ENCODE data around the gene BDKRB2.
"Not testable (repeated sequence)": the region's sequence is repeated elsewhere in the genome, so short reads cannot be mapped to it uniquely, and the experiment has no call there.

BDKRB2 gene

DNA sequence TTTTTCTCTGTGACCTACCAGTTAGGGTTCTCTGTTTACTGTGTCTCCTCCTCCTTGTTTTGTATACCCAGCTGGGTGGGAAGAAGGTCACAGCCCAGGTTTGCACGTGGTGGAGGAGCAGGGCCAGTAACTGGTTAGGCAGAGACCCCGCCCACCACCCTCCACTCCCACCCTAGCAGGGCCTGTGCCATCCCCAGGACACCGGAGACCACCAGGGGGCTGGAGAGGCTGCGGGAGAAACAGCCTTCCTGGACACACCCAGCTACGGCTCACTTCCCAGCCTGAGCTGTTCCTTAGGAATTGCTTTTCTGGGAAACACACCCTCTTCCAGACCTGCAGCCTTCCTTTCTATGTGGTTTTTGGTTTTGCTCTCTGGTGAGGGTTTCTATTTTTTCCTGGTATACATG, 21.1 kb downstream of the BDKRB2 start:
- no peak for DNase-seq

DNA sequence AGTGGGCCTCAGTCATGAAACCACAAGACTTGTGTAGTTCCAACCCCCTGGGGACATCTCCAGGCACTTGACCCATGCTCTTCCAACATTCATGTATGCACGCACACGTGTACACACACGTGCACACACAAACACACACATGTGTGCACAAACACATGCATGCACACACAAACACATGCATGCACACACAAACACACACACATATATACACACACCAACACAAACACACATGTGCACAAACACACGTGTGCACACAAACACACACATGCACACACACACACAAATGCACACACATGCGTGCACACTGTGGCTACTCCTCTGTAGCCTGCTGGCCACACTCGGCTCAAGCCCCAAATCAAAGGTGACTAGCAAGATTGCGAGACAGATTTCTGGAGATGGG, 22.8 kb downstream of the BDKRB2 start:
- DNase-seq, result no peak

DNA sequence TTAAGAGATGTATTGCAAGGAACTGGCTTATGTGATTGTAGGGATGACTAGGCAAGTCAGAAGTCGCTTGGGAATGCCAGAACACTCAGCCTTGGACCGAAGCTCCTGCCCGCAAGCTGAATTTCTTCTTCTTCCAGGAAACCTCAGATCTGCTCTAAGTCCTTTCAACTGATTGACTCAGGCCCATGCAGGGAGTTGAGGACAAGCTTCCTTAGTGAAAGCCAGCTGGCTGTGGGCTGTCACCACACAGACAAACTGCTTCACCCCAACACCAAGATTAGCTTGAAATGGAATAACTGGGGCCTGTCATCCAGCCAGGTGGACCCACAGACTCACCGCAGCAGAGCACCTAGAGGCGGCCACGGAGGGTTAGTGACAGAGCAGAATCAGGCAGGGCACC, 24.7 kb downstream of the BDKRB2 start:
- DNase-seq, result no peak

DNA sequence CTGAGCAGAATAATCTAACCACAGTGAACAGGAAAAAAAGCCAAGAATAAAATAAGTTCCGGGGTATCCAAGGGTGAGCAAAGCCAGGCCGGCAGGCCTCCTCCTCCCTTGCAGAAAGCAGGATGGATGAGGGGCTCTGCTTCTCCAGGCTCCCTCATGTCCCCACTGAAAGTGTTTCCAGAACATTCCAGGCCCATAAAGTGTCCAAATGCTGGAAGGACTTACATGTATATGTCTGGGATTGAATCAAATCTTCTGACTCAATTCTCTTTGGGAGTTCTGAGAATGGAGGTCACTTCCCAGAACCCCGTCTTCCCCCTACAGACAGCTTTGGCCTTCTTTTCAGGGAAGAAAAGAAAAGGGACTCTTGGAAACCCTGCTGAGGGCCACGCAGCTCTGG, 26.4 kb downstream of the BDKRB2 start:
- no peak for DNase-seq

DNA sequence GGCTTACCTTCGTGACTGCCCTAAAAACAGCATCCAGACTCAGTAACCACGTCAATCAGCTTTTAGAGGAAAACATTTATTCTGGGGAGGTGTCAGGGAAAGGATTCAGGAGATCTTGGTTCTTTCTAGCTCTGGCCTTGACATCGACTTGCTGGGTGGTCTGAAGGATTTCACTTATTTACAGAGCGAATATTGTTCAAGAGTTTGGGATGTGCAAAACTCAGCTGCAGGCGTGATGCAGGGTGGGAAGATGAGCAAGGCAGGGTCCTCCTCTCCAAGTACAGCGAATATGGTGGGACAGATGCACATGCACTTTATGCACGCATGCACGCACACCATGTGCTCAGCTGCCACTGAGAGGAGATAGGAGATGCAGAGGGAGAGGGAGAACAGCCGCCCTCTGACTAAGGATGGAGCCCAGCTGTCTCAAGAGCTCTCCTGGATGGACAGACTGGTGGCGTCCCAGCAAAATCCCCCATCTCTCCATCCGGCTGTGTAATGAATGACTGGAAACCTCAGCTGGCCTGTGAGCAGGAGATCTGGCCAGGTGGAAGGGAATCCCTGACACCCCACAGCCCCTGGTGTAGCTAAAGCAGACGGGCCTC, 27.0 kb downstream of the BDKRB2 start:
- no peak for DNase-seq

DNA sequence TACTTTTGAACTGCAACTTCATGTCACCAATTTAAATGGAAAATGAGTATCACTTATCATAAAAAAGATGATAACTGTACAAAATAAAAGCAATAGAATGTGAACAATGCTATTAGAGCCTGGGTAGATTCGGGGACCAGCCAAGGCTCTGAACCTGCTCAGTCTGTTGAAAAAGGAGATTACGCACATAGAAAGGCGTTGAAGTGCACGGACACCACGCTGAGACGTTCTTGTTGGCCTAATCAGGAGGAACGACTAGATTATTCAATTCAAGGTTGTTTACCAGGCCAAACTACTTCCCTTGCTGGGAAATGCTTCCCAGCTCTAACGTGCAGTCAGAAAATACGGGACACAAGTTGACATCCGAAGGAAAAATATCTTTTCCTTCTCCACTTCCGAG, 27.9 kb downstream of the BDKRB2 start:
- DNase-seq, result no peak

DNA sequence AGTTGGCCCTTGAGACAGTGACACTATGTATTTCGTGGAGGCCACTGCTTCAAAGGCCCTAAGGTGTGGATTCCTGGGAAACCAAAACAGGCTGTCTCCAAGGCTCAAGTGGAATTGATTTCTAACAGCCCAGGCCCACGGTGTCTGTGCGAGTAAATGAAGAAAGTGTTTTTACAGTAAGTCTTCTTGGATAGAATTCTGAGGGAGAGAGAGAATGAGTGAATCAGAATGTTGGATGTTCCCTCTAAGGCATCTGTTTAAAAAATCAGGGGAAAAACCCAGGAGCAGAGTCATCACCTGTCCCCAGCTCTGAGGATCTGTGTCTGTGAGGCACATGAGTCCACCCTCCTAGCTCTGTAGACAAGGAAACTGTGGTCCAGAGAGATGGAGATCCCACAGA, 29.0 kb downstream of the BDKRB2 start:
- no peak for DNase-seq

DNA sequence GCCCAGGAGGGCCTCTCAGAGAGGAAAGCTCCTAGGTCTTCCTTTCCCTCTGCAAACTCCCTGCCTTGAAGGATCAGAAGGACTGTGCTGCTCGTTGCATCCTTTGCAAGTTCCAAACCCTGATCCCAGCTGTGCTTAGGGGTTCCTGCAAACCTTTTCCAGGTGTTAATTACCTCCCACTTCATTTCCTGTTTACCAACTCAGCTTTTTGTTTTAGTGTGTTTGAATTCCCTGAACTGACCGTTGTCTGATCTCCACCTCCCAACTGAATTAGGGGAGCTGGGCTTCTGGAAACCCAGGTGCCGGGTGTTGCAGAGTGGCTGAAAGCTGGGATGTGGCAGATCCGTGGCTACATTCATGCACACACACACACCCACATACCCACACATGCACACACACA, 30.8 kb downstream of the BDKRB2 start:
- DNase-seq, result no peak

DNA sequence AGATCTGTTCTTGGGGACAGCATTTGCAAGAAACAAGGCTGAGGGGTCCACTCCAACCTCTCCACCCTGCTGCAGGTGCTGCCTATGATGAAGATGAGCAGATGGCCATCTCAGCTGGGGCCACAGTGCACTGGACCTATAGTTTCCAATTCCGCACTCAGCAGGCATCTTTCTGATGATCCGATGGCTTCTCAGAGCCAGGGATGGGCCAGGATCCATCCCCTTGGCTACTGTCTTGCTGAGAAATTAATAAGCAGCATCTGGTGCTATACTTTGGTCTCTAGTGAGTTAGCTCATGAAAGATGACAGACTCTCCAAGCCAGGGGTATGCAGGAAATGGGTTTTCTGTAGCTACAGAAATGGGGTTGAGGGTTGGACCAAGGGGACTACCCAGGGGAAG, 33.0 kb downstream of the BDKRB2 start:
- DNase-seq, result no peak

DNA sequence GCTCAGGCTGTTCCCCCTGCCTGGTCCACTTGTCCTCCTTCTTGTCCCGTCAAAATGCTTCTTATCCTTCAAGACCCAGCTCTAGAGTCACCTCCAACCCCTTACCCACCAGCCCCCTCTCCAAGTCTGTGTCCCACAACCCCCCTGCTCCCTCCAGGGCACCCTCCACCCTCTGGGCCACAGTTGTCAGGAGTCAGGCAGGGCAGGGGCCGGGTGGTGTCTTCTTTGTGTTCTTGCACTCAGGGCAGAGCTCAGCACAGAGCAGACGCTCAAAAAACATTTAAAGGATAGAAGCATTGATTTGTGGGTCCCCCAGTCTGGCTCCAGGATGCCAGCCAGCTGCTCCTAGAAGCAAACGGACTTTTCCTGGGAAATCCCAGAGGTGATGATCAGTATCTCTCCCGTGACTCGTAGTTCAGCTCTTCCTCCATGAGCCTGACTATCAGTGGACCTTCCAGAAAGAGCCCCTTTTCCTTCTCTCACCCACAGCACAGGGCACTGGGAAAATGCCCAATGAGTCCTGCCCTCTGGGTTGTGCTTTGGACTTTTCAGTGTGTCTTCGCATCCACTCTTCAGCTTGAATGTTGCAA, 34.1 kb downstream of the BDKRB2 start:
- no peak for DNase-seq

DNA sequence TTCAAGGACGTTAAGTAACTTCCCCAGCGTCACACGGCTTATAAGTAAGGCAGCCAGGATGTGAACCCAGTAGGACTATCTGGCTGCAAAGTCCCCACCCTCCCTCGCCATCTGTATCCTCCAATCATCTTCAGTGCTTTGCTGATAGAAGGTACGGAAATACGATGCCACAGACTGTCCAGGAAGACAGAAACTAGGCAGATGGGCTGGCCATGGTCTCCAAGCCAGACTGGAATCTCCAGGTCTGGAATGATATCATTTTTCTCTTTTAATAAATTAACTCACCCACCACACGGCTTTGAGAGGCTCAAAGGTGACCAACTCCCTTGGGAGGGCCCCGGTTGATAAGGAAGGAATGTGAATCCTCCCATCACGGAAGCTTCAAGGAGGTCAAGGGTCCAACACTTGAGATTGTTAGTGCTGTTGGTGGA, 35.1 kb downstream of the BDKRB2 start:
- DNase-seq, result no peak

DNA sequence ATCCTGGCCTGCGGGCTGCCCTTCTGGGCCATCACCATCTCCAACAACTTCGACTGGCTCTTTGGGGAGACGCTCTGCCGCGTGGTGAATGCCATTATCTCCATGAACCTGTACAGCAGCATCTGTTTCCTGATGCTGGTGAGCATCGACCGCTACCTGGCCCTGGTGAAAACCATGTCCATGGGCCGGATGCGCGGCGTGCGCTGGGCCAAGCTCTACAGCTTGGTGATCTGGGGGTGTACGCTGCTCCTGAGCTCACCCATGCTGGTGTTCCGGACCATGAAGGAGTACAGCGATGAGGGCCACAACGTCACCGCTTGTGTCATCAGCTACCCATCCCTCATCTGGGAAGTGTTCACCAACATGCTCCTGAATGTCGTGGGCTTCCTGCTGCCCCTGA, 36.0 kb downstream of the BDKRB2 start:
- DNase-seq, result no peak

DNA sequence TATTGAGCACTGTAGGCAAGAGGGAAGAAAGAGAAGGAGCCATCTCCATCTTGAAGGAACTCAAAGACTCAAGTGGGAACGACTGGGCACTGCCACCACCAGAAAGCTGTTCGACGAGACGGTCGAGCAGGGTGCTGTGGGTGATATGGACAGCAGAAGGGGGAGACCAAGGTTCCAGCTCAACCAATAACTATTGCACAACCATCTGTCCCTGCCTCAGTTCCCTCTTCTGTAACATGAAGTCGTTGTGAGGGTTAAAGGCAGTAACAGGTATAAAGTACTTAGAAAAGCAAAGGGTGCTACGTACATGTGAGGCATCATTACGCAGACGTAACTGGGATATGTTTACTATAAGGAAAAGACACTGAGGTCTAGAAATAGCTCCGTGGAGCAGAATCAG, 37.5 kb downstream of the BDKRB2 start:
- no peak for DNase-seq

DNA sequence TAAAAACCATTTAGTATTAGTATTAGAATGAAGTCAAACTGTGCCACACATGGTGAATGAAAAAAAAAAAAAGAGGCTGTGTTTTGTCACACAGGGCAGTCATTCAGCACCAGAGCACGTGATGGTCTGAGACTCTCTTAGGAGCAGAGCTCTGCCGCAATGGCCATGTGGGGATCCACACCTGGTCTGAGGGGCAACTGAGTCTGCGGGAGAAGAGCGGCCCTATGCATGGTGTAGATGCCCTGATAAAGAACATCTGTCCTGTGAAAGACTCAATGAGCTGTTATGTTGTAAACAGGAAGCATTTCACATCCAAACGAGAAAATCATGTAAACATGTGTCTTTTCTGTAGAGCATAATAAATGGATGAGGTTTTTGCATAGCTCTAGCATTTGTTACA, 39.1 kb downstream of the BDKRB2 start:
- DNase-seq, result no peak

DNA sequence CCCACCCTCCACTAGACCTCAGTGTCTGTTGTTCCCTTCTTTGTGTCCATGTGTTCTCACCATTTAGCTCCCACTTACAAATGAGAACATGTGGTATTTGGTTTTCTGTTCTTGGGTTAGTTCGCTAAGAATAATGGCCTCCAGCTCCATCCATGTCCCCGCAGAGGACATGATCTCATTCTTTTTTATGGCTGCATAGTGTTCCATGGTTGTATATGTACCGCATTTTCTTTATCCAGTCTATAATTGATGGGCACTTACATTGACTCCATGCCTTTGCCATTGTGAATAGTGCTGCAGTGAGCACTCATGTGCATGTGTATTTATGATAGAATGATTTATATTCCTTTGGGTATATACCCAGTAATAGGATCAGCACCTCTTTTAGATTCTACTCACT, 40.4 kb downstream of the BDKRB2 start:
- not testable (repeated sequence) for DNase-seq

DNA sequence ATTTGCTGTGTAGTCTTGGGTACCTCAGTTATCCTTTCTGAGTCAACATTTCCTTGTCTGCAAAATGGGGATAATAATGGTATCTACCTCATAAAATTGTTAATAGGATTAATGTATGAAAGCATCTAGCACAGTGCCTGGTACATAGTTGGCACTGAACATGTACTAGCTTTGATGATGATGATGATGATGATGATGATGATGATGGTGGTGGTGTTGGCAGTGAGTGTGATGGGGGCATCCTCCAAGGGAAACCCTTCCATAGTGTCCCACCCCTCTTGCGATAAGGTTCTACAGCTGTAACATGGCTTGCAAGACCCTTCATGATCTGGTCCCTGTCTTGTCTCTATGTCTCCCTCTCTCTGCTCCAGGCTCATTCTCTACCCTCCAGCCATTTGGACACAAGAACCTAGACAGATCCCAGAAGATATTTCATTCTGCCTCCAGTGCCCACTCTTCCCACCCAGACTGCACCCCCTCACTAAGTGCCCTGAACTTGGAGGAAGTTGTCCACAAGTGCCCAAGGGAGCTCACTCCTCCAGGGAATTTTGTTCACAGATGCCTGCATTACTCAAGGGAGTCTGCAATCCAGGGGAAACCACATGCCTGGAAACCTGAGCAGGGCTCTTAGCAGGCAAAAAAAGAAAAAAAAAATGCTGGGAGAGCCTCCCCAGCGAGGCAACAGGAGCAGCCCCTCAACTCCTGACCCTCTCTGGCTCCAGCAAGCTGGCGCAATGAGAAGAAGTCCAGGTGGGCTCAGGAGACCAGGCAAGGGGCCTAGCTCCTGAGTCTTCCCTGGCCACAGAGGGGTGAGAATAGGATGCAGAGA, 41.3 kb downstream of the BDKRB2 start:
- DNase-seq, result no peak

DNA sequence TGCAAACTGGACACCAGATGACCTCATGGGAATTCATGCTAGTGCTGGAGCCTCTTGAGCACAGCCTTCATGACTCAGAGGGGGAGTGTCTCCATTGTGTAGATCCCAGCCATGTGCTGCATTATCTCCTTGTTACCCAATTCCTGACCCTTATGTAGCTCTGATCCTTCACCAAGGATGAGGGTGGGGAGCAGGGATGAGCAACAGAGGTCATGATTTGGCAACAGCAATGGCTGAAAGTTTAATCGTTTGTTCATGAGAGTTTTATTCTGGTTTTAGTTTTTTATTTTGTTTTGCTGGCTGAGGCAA, 41.9 kb downstream of the BDKRB2 start:
- DNase-seq, result no peak

DNA sequence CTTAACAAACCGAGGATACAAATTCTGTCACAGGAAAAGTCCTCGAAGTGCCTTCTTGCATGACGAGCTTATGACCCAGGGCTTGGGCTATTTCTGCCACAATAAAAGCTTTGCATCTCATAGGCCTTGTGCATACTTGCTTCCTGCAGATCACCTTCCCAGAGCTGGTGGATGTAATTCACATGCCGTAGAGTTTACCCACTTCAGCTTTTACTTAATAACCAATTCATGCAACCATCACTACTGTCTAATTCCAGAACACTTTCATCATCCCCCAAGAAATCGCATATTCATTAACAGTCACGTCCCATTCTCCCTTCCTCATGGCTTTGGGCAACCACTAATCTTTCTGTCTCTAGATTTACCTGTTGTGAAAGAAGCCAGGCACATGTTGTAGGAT, 42.4 kb downstream of the BDKRB2 start:
- DNase-seq, result no peak

DNA sequence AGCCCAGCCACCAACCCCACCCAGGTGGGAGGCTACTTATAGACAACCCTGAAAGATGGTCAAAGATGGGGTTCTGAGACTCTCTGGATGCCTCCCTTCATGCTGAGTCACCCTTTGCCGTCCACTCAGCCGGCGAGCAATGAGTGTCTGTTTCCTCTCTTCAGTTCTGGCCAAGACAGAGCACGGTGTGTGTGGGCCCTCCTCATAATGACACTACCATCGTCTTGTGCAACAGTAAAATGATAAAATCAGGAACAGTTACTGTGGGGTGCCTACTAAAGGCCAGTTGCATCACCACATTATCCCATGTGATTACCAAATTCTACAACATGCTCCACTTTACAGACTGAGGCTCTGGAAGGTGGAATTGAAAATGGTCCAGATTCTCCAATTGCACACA, 44.4 kb downstream of the BDKRB2 start:
- no peak for DNase-seq

DNA sequence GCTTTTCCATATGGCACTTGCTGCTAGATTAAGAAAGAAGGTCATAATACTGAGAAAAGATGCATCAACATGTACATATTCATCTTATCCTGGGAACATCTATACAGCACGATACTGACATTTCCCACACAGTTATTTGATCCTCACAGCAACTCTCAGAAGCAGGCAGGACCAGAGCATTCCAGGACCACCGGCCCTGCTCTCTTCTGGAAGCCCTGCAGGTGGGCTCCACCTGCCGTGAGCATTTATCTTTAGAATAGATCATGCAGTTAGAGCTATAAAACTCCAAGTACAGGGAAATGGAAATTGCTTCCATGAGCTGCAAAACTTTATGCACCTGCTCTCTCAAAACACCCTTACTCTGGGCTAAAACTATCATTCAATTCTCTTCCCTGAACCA, 45.8 kb downstream of the BDKRB2 start:
- no peak for DNase-seq

DNA sequence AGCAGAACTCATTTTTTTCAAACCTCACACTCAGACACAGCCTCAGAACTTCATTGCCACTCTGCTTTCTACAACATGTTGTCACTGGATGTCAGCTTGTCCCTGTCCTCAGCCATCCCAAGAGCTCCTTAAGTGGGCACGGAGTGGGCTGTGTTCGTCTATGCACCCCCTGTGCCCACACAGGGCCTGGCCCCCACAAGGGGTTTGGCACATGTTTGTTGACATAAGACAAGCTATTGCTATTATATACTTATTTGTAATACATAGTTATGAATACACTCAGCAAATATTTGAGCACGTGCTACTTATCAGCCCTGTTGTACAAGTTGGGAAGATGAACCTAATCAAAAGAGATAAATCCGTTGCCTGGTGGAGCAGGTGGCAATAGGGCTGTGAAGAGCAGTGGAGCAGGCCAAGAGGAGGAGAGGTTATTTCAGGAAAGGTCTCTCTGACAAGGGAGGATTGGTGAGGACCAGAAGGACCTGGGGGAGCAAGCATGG, 47.1 kb downstream of the BDKRB2 start:
- DNase-seq, result no peak

DNA sequence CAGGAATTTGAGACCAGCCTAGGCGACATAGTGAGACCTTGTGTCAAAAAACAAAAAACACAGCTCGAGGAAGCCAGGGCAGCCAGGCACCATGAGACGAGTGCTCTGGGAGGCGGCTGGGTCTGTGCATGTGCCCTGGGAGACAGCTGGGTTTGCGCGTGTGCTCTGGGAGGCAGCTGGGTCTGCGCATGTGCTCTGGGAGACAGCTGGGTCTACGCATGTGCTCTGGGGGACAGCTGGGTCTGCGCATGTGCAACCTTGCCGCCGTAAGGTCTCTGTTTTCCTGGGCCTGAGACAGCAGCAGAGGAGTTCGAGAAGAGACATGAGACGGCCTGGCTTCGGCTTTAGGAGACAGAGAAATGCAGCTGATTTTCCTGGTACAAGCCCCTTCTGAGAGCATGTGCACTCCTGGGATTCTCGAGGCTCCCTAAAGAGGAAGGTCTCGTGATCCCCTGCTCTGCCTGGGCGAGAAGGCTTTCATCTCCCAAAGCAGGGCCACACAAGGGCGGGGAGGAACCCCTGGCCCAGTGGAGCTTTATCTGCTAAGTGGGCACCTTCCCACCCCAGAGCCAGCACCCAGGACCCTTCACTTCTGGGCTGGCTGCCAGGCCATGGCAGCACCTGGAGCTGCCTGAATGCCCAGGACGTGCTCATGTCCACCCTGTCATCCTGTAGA, 47.8 kb downstream of the BDKRB2 start:
- DNase-seq, result no peak

DNA sequence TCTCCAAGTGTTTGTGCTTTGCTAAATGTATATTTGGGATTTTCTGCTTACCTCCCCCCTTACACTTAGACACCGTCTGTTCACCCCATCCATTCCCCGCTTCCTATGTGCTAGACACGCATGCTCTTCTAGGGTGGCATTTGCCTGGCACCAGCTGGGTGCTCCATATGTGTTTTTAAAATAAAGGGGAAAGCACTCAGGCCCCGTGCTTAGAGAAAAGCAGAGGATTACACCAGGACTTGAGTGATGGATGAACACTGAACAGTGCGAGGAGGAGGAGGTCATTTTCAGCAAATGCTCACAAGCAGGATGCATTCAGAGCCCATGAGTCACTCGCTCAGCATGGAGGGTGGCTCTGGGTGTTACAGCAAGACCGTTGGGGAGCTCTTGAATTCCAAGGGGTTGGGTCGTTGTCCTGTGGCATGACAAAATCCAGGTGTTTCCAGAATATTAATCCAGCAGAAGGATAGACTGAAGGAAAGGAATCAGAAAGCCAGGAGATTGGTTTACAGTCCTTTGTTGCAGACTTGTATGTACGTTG, 48.4 kb downstream of the BDKRB2 start:
- no peak for DNase-seq

DNA sequence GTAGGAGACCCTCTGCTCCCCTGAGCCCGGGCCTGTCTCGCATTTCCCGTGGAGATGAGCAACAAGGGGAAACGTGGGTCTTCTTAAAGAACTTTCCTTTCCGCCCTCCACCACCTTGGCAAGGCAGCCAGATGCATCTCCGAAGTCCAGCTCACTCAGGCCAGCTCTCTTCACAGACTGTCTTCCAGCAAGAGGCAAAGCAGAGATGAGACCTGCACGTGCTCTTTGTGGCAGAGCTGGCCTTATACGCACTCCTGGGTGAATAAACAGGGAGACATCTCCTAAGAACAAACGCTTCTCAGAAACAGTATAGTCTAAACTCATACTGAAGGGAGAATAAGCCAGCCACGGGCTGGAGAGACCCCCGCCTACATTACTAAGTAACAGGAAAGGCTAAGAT, 50.0 kb downstream of the BDKRB2 start:
- no peak for DNase-seq

Data from activated T-cell treated with anti-CD3 and anti-CD28 coated beads, Interleukin-2, amount 50 U/mL, for 1 hour (primary cell).